UCSD-AML1 (cell line): ENCODE data around the gene FBXL15.
A peak's percentile ranks its signal among the peaks of the same experiment; 100 is the strongest.

Experiments
- DNase-seq: peaks from one replicate; lab custom pipeline; 2025; ENCODE audit not compliant: unreplicated experiment; lab: John Stamatoyannopoulos, UW

FBXL15 gene

DNA sequence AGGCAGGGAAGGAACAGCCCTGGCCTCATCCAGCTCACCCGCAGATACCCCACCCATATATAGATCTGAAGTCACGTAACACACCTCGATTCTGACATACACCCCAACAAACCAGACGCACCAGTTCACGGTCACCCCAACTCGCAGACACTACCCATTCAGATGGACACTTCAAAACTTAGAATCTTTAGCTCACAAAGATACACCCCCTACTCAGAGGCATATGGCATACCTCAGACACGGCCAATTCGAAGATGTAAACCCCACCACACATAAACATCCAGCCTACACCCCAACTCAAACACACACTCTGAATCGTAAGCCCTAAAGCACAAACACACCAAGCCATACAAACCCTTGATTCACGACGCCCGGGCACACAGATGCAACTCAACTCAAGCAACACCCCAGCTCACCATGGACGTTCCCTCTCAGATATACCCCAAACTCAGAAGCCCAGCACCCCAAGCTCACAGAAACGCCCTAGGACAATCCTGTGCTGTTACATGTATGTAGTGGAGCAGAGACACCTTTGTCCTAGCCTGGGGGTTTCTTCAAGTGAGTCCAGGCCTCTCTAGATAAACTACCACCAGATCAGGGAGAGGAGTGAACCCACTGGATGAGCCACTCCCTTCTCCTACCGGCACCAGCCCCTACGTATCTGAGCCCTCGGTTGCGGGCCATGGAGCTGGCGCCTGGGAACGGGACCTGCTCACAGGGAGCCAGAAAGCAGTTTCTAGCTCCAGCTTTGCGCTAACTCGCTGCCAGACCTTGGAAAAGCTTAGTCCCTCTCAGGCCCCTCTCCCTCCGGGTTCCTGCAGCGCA, 10.8 kb upstream of the FBXL15 start:
- DNase-seq = no peak

DNA sequence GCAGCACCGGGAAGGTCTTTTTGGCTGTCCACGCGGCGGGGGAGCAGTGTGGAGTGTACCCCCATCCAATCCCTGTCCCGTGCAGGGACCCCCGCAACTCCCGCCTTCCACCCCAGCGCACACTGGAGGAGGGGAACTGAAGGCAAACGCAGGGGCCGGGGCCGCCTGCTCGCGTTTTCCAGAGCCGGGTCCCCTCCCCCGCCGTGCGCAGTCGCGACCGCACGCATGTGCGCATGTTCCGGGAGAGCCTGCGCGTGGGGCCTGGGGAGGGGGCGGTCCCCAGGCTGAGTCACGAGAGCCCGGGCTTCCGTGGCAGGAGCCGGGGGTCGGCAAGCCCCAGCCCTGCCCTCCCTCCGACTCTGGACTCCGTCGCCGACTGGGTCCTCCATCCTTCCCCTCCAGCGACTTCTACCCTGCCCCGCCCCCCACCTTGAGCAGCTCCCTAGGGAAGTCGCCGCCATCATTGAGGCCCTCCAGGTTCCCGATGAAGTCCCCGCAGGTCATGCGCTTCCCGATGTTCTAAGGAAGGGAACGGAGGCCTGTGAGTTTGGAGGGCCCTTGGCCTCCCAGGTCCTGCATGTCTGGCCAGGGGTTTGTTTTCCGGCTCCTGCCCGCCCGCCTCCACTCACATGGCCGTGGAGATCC, 10.1 kb upstream of the FBXL15 start:
- DNase-seq = no peak

DNA sequence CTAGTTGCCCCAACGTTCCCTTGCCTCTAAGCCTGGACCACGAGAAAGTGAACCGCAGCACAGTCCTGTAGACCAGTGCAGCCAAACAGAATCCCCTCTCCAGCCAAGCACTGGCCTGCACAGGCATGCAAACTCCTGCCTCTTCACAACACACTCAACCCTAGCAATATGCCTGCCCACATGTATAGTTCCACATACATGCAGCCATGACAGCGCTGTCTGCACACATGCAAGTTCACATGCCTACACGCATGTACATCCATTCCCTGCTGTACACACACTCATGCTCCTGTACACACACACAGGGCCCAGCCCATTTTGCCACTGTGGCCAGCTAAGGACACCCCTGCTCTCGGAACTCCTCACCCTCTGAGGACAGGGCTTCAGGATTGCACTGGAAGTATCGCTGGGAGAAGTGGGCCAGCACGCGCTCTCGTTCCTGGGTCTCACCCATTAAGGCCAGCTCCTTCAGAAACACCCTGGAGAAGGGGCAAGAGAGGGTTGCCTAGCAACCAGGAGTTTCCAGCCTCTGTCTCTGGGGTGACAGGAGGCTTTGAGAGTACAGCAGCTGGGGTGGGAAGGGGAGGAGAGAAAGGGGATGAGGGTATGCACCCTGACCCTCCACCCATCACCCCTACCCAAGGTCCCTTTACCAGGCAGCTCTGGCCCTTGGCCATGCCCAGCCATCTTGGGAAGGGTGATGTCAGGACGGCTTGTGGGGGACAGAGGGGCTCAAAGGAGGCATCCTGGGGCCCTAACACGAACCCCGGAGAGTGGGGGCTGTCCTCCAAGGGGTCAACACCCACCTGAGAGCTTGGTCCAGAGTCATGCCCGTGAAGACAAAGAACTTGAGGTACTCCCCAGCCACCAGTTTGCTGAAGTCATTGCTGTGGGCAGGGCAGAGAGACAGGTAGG, 9.0 kb upstream of the FBXL15 start:
- DNase-seq = no peak

DNA sequence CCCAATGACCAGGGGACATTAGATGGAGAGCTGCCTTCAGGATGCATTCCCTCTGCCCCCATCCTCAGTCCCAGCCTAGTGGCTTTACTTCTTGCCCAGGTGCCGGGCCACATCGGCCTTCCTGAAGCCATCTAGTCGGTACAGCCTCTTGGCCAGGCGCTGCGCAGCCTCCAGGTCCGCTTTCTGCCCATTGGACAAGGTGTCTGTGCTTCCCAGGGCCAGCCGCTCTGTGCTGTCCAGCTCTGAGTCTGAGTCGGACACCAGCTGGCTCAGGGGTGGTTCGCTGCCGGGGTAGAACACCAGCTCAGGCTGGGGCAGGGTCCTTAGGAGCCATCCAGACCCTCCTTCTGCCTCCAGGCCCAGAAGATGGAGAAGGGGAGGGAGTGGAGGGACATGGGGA, 8.3 kb upstream of the FBXL15 start:
- DNase-seq = no peak

DNA sequence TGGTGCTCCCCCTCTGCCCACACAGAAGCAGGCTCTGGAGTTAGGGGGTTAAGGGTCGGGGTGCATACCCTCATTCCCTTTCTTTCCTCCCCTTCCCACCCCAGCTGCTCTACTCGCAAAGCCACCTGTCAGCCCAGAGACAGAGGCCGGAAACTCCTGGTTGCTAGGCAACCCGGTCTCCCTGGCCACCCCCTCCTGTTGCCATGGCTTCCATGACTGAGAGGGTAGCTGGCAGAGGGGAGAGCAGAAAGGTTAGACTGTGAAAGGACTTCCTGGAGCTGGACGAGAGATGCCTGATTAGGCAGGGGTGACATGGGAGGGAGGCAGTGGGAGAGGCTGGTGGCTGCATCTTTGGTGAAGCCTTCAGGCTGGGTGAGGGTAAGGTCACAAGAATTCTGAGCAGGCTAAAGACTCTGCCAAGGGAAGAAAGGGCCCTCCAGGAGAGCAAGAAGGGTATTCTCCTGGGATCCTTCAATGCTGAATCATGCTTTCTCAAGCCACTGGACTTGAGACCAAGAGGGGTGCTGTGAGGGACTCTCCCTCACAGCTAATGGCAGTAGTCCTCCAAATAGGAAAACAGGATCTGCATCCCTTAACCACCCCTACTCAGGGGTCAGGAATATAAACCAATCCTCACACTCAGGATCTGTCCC, 7.5 kb upstream of the FBXL15 start:
- no peak for DNase-seq

DNA sequence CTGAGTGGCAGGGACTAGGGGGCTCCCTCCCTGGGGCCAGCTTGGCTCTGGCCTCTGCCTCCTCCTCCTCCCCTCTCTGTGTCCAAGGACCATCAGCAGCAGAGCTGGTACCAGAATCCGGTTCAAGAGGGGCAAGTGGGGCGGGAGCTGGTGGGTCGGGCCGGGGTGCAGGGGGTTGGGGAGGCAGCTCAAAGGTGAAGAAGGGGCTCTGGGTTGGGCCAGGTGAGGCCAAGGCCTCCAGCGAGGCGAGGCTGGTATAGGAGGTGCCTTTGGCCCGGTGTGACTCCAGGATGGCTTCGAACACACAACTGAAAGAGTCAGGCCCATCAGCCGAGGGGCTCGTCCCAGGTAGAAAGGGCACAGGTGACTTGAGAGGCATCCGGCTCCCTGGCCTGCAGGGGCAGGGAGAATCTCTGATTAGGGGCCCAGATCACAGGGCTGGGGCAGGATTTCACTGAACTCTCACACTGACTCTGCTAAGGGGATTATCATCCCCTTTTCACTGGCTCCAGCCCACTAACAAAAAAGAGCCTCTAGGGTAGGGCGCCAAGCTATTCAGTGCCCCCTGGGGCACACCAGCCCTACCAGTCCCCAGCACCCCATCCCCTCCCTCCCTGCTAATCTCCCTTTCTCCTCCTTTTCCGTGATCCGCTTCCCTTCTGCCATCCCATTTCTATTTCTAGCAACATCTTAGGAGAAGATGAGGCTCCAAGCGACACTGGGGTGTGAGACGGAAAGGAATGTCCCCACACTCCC, 6.7 kb upstream of the FBXL15 start:
- DNase-seq = no peak

DNA sequence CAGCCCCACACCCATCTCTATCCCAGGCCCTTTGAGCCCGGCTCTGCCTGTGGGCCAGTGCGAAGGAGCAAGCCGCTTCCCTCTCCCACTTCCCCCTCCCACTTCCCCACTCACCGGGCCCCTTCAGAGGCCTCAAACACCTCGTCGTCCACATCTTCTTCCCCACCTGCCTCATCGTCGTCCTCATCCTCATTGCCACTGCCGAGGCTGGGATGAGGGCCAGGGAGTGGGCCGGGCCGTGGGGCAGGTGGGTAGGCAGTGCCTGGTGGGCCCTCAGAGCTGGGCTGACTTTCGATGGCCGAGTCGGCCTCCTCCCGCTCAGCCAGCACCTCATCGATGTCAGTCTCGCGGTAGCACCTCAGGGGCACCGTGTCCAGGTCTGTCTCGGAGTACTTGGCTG, 5.9 kb upstream of the FBXL15 start:
- DNase-seq = no peak

DNA sequence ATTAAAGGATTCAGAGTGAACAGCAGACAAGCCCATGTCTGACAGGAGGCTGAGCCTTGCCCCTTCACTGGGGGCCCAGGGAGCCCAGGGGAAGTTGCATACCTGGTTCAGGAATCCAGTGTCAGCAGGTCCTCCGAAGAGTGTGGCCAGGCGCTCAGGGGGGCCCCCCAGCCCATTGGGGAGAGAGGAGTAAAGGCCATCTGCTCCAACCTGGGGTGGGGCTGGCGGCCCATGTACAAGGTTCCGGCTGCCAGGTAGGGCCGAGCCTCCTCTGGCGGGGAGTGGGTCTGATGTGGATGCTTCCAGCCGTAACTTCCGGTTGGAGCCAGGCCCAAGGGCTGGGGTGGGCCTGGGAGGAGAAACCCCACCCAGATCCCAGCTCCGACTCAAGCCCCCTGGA, 4.4 kb upstream of the FBXL15 start:
- no peak for DNase-seq

DNA sequence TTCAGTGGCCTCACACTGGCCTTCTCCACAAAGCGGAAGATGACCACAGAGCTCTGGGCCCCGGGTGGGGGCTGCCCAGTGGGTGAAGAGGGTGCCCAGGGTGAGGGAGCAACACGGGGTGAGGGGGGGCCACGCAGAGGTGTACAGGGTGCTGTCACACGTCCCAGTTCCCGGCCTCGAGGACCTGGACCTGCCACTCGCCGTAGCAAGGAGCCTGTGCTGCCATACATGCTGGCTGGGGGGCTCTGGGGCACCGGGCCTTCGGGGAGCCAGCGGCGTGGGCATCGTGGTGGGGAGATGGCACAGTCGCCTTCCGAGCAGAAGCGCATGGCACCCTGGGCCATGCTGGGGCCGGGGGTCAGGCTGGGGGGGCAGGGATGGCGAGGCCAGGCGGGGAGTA, 3.9 kb upstream of the FBXL15 start:
- no peak for DNase-seq

DNA sequence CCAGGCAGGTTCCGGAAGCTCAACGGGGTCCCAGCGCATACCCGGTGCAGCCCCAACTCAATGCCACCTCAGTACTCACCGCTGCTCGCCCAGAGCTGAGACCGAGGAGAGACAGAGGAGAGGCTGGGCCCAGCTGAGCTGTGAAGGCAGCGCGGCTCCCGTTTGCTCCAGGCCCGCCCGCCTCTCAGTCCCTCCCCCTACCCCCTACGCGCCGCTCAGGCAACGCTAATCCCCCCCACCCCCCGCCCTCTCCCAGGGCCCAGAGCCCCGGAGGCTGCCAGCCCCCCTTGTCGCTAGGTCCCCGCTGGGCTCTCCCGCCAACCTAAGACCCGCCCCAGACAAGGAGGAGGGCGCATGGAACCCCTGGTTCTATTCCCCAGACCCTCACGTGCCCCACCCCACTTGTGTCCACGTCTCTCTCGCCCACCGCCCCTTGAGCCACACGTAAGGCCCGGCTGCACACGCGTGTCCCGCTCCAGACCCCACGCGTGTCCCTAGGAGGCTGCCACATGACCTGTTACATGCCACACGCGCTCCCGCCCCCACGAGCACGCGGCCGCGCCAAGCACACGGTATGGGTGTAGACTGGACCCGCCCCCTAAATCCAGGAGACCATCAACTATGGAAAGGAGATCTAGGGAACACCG, 1.9 kb upstream of the FBXL15 start, which contains the start of gene PSD:
PSD (minus strand) TSS at position 164 of the 647 bp plus-strand sequence. CDS start 1,747 bp downstream, outside the sequence.
- DNase-seq = no peak

DNA sequence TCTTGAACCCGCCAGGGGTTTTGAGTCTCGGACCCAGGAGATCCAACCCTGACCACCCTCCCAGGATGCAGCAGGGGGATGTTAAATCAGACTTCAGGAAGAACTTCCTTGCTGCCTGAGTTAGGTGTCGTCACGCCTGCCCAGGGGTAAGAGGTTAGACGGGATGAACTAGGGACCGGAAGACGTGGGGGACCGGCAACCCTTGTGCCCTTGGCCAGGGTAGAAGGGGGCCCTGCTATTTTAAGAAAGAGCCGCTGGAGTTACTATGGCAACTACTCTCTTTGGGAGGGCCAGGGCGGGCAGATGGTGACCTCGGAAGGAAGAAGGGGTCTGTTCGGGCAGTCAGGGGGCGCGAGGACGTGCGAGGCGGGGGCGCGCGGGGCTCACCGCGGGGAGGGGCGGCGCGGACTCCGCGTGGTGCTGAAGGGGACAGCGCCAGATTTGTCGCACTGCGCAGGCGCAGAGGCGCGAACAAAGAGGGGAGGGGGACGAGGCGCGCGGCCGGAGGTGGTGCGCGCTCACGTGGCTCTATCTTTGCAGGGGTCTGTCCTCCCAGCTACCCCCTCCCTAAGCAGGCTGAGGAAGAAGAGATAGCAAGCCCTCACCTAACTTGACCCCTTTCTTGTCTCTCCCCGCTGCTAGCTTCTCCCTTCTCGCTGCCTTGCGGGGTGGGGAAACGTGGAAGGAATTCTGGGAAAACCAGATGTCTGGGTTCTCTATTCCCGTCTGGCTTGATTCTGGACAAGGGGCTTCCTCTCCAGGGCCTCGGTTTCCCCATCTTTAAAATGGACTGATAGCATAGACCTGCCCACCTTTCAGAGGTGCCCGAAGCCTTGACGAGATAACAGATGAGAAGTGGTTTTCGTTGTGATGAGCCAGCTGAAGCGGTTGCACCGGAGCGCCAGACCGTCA, 1.1 kb upstream of the FBXL15 start:
- DNase-seq = peak; percentile 68

DNA sequence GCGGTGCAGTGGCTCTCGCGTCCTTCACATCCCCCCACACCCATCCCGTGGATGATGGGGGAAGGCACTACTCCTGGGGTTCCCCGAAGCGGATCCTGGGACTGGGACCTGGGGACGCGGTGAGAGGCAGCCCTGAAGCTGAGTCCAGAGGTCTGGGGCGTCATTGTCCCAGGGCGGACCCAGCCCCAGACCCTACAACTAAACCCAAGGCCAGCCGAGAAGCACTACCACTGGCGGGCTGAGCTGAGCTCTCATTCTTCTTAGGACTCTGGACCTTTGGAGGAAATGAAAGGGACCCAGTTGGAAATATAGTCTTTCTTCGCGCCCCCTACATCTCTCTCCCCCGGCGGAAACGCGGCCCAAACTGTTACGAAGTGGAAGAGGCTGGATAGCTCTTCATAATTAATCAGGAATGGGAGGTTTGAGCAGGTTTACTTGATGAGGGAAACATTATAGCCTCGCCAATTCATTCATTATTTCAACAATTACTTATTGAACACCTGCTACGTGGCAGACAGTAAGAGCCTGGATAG, 389 bp upstream of the FBXL15 start:
- DNase-seq = no peak

DNA sequence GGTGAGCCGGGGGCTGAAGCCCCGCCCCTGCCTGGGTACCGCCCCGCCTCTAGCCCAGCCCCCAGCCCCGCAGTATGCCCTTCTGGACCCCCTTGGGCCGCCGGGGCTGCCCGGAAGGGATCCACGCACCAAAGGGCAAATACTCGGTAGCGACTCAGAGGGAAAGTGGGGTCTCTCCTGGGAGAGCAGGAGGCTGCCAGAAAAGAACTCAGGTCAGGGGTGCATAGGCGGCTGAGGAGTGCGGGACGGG, 796 bp downstream of the FBXL15 start:
- DNase-seq = no peak

DNA sequence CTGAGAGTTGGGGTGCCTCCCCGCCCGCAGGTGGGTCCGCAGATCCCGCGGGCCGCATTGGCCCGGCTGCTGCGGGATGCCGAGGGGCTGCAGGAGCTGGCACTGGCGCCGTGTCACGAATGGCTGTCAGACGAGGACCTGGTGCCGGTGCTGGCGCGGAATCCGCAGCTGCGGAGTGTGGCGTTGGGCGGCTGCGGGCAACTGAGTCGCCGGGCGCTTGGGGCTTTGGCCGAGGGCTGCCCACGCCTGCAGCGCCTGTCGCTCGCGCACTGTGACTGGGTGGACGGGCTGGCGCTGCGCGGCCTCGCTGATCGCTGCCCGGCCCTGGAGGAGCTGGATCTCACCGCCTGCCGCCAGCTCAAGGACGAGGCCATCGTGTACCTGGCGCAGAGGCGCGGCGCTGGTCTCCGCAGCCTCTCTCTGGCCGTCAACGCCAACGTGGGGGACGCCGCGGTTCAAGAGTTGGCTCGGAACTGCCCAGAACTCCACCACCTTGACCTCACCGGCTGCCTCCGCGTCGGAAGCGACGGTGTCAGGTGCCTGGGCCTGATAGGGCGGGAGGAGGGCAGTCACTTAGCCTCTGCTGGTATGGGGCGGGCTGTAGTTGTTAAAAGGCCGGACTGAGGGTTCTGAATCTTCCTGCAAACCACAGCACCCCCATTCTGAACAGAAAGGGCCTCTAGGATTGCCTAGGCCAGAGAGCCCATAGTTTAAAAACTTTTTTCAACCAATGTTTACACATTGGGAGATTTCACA, 1.3 kb downstream of the FBXL15 start:
- DNase-seq = no peak

DNA sequence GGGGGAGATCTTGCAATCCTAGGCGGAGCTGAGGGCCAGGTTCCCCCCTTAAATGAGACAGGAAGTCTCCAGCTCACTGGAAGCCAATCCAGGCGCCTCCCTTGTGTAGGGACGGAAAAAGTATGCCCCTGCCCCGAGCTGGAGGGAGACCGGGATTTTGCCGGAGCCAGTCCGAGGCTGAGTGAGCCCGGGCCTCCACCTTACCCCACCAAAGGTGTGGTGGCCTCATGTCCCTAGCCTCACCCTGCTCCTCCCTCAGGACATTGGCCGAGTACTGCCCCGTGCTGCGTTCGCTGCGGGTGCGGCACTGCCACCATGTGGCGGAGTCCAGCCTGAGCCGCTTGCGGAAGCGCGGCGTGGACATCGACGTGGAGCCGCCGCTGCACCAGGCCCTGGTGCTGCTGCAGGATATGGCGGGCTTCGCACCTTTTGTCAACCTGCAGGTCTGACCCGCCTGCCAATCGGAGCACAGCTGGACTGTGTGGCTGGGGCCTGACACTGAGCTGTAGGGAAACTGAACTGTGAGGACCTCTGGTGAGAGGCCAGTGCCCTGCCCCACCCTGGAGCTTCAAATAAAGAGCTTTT, 2.0 kb downstream of the FBXL15 start:
- no peak for DNase-seq

DNA sequence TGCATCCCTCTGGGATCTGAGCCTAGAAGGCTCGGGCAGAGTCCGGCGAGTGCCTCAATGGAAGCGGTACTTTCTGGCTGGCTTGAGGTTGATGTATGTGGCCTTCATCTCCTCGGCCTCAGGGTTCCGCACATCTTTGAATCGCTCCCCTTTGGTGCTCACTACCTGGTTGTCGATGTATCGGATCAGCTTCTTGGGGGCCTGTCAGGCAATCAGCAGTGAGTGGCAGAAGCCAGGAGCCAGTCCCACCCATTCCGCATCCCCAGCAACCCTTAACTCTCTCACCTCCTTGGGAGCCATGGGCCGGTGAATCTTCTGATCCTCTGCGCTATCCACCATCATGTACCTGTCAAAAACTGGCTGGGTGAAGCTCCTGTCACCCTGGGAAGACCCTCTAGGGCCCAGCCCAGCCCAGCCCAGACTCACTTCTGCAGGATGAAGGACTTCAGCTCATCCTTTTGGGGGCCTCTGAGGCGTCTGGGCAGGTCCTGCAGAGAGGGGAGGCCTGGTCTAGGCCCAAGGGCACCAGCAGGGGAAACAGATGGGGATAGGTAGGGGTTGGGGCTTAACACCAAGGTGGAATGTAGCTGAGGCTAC, 2.8 kb downstream of the FBXL15 start:
- no peak for DNase-seq

DNA sequence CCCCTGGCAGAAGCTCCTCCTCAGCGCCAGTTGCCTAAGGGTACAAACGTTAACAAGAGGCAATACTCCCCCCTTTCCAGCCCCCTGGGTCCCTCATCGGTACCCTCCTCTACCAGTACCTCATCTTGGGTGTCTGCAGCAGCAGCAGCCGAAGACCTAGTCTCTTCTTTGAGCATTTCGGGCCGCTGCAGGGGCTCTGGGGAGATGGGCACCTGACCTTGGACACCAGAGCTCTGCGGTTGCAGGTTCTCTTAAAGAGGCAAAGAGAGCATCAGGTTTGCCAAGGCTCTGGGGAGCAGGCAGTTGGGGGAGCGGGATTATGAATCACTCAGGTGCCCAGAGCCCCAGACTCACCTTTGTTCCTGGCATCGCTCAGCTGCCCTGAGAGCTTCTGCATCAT, 3.5 kb downstream of the FBXL15 start:
- no peak for DNase-seq
